ENCODE results near the gene BMF.
A peak's percentile ranks its signal among the peaks of the same experiment; 100 is the strongest.

Gene BMF

DNA sequence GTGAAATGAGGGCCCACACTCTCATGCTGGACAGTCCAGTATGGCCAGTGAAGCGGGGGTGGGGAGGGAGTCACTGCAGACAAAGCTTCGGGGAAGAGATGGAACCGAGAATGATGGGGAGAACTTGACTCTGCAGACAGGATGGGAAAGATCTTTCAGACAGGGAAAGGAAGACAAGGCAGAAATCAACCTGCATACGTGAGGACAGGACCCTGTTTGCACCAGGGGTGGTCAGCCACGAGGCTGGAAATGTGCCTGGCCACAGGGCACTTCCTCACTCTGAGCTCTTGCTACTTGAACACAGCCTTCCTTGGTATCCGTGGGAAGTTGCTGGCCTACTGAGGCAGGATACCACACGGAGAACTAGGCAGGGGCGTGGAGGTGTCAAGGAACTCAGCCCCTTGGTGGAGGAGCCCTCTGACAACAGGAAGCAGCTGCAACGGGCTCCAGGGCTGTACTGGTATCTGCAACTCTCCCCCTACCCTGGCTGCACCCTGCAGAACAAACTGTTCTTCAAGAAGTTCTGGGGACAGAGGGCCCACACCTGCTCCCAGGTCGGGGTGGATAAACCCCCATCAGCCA lies 60.4 kb downstream of the BMF start:
- DNase-seq (ENCODE audit: low spot score) = no peak

DNA sequence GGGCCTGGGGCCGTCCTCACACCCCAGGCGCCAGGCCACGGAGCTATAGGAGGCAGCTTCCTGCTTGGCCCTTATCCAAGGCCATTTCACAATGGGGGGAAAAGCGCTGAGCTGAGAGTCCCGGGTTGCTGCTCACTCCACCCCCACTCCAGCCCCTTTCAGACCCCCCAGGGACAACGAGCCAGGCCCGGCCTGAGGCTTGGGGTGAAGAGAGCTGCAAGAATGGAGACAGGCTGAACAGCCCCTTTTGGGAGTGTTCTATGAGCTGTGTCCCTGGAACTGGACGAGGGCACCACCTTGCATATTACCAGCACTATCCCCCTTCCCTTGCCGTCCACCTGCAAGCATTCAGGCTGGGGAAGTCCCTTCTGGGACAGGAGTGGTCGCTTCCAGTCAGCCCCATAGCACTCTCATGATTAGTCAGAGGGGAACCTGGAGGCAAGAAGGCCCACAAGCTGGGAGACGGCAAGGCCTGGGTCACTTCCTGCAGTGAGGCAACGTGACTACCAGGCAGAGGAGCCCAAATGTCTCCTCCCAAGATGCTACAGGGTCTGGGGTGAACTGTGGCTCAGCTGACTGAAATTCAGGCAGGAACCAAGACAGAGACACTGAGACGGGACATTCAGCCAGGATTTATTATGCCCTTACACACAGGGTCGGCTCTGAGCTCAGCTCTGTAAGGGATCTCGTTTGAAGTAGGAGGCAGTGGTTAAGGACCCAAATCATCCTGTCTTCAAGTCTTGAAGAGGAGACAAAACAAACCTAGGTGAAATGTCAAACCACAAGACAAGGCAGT lies 61.1 kb downstream of the BMF start:
- peak; percentile 45 for DNase-seq (ENCODE audit: low spot score)

GRCh38 chr15:40046721-40047414 lies 61.8 kb downstream of the BMF start:
- peak; percentile 67 for DNase-seq (ENCODE audit: low spot score)

DNA sequence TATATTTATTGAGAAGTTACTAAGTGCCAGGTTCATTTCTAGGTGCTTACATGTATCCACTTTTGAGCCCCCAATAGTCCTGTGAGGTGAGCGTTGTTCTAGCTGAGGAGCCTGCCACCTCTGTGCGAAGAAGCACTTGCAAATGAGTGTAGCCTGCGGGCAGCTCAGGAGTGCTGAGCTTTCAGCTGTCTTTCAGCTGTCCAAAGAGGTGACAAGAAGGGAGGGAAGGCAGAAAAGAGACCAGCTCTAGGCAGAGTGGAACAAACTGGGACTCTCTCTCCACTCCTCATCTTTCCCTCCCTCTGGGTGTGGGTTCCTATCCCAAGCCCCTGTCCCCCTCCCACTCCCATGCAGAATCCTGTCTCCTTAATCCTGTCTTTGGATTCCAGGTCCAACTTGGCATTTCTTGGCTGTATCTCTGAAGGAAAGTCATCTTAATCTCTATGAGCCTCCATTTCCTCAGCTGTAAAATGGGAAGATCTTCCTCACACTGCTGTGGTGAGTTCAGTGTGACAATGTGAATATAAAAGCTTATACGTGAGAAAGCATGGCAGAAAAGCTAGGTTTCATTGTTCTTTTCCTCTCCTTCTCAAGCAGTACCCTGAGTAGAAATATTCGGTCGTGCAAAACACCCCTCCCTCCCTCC lies 63.0 kb downstream of the BMF start:
- DNase-seq (ENCODE audit: low spot score) = no peak

GRCh38 chr15:40044717-40045571 lies 63.7 kb downstream of the BMF start:
- peak; percentile 95 for DNase-seq (ENCODE audit: low spot score)

GRCh38 chr15:40043927-40044716 lies 64.6 kb downstream of the BMF start:
- no peak for DNase-seq (ENCODE audit: low spot score)

DNA sequence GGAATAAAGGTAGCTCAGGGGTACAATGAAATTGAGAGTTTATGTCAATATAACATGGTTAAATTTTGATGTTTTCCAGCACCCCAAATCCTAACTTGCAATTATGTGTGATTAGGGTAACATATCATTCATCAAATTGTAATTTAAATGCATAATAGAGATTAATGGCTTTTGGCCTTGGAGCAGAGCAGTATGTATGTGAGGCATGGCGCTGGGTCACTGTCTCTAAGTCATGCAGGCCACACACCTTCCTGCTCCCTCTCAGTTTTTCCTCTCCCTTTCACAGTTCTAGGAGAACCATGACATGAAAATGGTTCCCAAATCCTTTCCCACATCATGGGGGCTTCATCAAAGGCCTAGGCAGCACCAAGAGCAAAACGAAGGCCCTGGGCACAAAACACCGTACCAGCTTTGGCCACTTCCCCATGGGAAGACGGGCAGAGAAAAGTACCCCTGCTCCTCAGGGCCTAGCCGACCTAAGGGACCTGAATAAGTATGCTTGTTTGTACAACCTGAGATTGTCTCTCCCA lies 65.8 kb downstream of the BMF start:
- DNase-seq (ENCODE audit: low spot score) = no peak

GRCh38 chr15:40040770-40041169 lies 67.9 kb downstream of the BMF start:
- DNase-seq (ENCODE audit: low spot score) = no peak

DNA sequence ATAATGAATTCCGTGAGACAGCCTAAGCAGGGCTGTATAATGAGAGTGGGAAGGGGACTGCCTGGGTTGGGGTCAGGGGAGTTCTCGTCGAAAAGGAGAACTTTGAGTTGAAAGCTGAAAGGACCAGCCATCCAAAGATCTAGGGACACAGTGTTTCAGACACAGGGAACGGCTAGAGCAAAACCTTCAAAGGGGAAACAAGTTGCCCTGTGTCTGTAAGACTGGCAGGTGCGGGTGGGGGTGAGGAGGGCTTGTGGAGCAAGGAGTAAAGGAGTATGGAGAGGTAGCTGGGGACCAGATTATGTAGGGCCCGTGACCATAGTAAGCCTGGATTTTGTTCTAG lies 68.4 kb downstream of the BMF start:
- no peak for DNase-seq (ENCODE audit: low spot score)

DNA sequence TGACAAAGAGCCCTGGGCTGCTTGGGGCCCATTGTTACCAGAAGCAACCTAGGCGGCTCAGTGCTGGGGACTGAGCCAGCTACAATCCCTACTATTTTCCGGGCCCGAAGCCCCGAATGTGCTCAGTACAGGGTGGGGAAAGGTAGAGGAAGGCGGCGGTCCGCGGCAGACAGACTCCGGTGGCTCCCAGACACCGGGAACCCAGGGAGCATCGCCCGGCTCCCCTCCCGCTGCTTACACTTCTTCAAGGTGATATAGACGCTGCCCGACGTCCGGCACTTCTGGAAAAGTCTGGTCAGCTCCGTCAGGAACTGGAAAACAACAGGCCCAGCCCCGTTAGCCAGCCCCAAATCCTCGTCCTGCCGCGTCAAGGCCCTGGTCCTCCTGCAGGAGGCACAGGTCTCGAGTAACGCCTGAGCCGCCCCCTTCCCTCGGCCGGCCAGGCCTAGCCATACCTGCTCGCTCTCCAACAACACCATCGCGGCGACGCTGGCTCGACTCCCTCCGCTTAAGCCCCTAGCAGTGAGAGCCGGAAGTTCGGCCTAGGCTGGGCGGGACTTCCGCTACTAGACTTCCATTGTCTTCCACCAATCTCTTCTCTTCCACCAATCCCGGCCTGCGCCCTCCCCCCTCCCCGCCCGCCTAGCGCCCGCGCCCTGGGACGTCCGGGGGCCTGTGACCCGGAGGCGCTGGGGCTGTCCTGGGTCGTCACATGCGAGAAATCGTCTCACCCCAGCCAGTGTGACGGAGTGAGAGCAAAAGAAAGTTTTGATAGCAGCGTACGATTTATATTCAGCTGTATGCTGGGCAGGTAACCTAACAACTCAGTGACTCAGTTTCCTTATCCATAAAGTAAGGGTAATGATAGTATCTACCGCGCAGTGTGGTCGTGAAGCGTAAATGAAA lies 69.8 kb downstream of the BMF start, which contains the start of gene SRP14:
Gene SRP14, minus strand, starts transcription at position 544 of the 906 bp plus-strand sequence. Its CDS starts 65 bp downstream, at position 479.
- DNase-seq (ENCODE audit: low spot score) = peak; percentile 95

DNA sequence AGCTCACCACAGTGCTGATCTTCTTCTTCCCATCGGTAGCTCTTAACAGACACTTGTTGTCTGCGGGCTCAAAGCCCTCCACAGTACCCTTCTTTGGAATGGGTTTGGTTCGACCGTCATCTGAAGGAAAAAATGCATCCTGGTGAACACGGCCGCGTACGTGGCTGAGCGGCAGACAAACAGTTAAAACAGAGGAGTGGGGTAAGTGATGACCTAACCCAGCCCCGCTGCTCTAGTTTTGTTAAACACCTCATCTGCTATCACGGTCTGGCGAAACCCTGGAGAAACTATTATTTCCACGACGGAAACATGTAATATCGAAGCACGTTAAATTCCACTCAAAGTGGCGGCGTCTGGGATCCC lies 70.4 kb downstream of the BMF start:
- peak; percentile 49 for DNase-seq (ENCODE audit: low spot score)
